IPS-NIHi11 (cell line): ENCODE data around the gene RAB7B.

Experiments used
- DNase-seq: peaks from one replicate; pipeline ENCODE4 v3.0.0; 2012; ENCODE audit warnings: mixed read lengths, low spot score

Gene RAB7B

GRCh38 chr1:205927247-205927646, 75.9 kb downstream of the RAB7B start:
- DNase-seq, result no peak
